GM10248 (cell line): Measurements from ENCODE around the gene ADAM10.

ENCODE experiments used
- CTCF ChIA-PET: fragments of 300-600 bp; sonication (Branson Sonifier 250); formaldehyde crosslinking; extraction: SDS; loops from one replicate; lab custom pipeline; 2021; ENCODE audit warnings: antibody characterized with exemption; lab: Yijun Ruan, JAX
- POLR2A ChIA-PET: fragments of 350-650 bp; sonication (Branson Sonifier 250); formaldehyde crosslinking; extraction: SDS; loops from one replicate; lab custom pipeline; 2020; ENCODE audit warnings: antibody characterized with exemption; lab: Yijun Ruan, JAX
- DNase-seq: peaks from one replicate; pipeline ENCODE4 v3.0.0; 2012; ENCODE audit errors: extremely low spot score
- TF ChIP-seq, protein P1 (sequence below): IDR thresholded peaks from 2 replicates; pipeline ENCODE4 v1.5.1; 2012; ENCODE audit warnings: mild to moderate bottlenecking, low read depth; ENCODE audit errors: extremely low read depth, missing control alignments, control extremely low read depth

Gene ADAM10

DNA sequence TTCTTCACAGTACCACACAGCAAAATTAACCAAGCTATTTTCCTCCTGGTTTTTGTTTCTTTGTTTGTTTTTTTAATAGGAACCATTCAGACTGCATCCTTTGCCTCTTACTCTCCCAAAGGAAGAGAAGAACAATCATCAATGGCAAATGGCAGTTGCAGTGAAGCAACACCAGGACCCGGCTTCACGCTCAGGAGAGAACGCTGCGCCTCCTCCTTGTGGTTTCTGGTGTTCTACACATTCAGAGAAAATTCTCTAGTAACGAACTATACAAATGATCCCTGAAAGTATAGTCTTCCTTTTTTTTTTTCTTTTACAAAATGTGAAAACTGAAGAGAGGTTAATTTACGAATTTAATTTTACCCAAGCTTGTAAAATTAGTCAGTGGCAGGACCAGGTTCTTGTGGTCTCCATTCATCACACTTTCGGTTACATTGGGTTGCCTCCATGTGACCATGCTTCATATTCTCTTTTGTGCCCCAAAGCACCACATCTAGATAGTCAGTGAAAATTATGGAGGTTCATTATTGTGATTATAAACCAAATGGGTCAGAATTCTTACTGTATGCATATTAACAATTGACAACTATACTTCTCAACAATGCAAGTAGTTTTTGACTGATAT lies 11.0 kb upstream of the ADAM10 start:
- TF ChIP-seq, protein P1, sequence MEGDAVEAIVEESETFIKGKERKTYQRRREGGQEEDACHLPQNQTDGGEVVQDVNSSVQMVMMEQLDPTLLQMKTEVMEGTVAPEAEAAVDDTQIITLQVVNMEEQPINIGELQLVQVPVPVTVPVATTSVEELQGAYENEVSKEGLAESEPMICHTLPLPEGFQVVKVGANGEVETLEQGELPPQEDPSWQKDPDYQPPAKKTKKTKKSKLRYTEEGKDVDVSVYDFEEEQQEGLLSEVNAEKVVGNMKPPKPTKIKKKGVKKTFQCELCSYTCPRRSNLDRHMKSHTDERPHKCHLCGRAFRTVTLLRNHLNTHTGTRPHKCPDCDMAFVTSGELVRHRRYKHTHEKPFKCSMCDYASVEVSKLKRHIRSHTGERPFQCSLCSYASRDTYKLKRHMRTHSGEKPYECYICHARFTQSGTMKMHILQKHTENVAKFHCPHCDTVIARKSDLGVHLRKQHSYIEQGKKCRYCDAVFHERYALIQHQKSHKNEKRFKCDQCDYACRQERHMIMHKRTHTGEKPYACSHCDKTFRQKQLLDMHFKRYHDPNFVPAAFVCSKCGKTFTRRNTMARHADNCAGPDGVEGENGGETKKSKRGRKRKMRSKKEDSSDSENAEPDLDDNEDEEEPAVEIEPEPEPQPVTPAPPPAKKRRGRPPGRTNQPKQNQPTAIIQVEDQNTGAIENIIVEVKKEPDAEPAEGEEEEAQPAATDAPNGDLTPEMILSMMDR, result no peak
- ChIA-PET CTCF (interaction anchor here (1.0 to 2.8 kb wide), 3 partner anchors 10 to 533 kb away, joined by 3 to 15 read pairs (median 4); partner anchors contain the start of gene MINDY2), POLR2A (interaction anchor here (0.7 kb wide), 2 partner anchors 10 to 17 kb away, joined by 3 read pairs; no protein-coding TSS in a partner anchor)
- DNase-seq, result no peak

DNA sequence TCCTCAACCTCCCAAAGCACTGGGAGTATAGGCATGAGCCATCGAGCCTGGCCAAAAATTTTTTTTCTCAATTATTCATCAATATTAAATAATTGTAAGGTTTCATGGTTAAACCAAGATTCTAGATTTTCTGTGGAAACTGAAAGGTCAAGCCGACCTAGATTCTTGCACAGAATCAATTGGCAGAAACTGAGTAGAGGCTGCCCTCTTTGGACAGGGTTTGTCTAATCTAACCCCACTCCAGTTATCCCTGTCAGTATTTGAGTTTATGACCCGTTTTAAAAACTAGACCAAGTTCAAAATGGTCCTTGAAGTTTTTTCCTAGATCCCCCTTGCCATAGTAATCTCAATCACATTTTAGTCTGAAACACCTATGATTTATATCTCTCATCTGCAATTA lies 8.6 kb upstream of the ADAM10 start:
- peak; percentile 42 for DNase-seq
- CTCF ChIA-PET, result interaction anchor here (0.6 to 2.8 kb wide), 5 partner anchors 13 to 530 kb away, joined by 3 to 15 read pairs (median 6); partner anchors contain the start of gene MINDY2
- TF ChIP-seq, protein P1, result peak; percentile 37
- POLR2A ChIA-PET, result no interaction called here

DNA sequence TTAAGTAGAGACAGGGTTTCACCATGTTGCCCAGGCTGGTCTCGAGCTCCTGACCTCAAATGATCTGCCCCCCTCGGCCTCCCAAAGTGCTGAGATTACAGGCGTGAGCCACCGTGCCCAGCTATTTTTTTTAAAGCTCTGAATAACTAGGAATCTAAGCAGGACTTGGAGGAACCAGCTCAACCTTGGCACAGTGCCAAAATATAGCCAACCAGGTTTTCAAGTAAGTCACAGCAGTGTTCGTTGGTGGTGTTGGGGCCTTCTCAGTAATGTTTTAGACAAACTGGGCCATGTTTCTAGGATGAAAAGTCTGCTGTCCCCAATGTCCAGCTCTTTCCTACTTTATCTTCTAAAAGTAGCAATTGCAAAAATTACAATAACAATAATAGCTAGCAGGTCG lies 6.4 kb upstream of the ADAM10 start:
- TF ChIP-seq, protein P1, result no peak
- ChIA-PET POLR2A (no interaction called here), CTCF (interaction anchor here (1.0 to 1.3 kb wide), 3 partner anchors 10 to 59 kb away, joined by 3 to 4 read pairs (median 3); no protein-coding TSS in a partner anchor)
- no peak for DNase-seq

DNA sequence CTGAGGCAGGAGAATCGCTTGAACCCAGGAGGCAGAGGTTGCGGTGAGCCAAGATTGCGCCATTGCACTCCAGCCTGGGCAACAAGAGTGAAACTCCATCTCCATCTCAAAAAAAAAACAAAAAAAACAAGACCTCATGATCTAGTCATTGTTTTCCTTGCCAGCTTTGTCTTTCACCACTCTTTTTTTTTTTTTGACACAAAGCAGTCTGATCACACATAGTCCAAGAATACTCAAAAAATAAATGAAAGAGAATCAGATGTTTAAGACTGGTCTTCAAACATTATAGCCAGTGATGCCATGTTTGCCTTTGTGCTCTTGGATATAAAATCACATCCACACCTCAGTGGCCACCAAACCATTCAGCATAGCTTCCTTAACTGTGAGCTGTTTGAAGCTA lies 5.8 kb upstream of the ADAM10 start:
- ChIA-PET CTCF (interaction anchor here (1.0 to 1.3 kb wide), 2 partner anchors 12 to 59 kb away, joined by 3 read pairs; no protein-coding TSS in a partner anchor), POLR2A (no interaction called here)
- DNase-seq, result no peak
- TF ChIP-seq, protein P1, result no peak

DNA sequence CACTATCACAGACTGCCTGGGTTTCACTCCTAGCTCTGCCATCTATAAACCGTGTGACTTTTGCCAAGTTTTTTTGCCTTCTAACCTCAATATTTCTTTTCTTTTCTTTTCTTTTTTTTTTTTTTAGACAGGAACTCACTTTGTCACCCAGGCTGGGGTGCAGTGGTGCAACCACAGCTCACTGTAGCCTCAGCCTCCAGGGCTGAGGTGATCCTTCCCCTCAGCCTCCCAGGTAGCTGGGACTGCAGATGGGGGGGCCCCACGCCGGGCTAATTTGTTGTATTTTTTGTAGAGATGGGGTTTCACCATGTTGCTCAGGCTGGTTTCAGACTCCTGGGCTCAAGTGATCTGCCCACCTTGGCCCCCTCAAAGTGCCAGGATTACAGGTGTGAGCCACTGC lies 3.2 kb upstream of the ADAM10 start:
- ChIA-PET CTCF (interaction anchor here (0.9 kb wide), 1 partner anchor 18 kb away, joined by 4 read pairs; the partner anchor contains the start of gene MINDY2), POLR2A (interaction anchor here (0.6 to 1.4 kb wide), 2 partner anchors 17 to 18 kb away, joined by 3 to 4 read pairs; partner anchors contain the start of gene MINDY2)
- DNase-seq, result no peak
- TF ChIP-seq, protein P1, result no peak

DNA sequence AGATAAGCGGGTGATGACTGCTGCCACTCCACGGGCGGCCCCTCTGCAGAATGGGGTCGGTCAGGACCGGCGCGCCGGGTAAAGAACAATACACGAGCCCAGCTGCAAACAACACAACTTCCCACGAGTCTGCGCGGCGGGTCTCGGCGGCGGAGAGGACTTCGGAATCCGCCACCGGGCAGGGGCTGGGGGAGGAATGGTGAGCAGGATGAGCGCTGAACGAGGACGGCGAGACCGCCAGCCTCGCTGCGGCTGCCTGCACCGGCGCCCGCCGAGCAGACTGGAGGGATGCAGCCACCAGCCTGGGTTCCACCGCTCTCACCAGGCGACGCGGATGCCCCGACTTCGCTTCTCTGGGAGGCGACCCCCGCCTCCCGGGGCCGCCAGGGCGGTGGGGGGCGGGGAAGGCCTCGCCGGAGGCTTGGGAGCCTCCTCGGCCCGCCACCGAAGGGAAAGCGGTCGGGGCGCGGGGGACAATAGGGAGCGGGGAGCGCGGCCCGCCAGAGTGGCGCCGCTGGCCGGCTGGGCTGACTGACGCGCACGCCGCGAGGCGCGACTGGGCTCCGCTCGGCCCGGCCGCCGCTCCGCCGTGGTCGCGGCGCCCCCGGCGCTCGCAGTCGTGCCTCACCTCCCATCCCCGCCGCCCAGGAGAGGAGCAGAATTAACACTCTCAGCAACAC lies 515 bp downstream of the ADAM10 start:
- peak; percentile 37 for DNase-seq

More for the DNA sequence above, 515 bp downstream of the ADAM10 start:
- ChIA-PET POLR2A (interaction anchor here (1.0 to 2.1 kb wide), 2 partner anchors 22 to 26 kb away, joined by 3 to 23 read pairs; partner anchors contain the start of gene MINDY2), CTCF (interaction anchor here (1.1 to 1.7 kb wide), 5 partner anchors 16 to 180 kb away, joined by 3 to 14 read pairs (median 3); partner anchors contain the start of gene MINDY2)
- TF ChIP-seq, protein P1, result no peak
